Measurements from ENCODE around the gene CARD11.

Gene CARD11

GRCh38 chr7:3043544-3044371 lies at the start of gene CARD11:
CARD11 (minus strand) TSS chr7:3043867; CDS start chr7:2958506, 85,361 bp downstream.
- DNase-seq = peak; percentile 54

- peak; percentile 60 for DNase-seq
Measured at GRCh38 chr7:3092468-3092867, 48.8 kb upstream of the CARD11 start.

GRCh38 chr7:3091631-3092030 lies 48.0 kb upstream of the CARD11 start:
- DNase-seq = no peak

GRCh38 chr7:3089493-3089892 lies 45.8 kb upstream of the CARD11 start:
- no peak for DNase-seq

- DNase-seq = no peak
Measured at GRCh38 chr7:3087243-3087755, 43.6 kb upstream of the CARD11 start.

GRCh38 chr7:3083350-3083749 lies 39.7 kb upstream of the CARD11 start:
- no peak for DNase-seq

- no peak for DNase-seq
Measured at GRCh38 chr7:3082831-3083230, 39.2 kb upstream of the CARD11 start.

- no peak for DNase-seq
Measured at GRCh38 chr7:3082386-3082785, 38.7 kb upstream of the CARD11 start.

GRCh38 chr7:3080106-3080505 lies 36.4 kb upstream of the CARD11 start:
- no peak for DNase-seq

GRCh38 chr7:3078514-3078913 lies 34.8 kb upstream of the CARD11 start:
- no peak for DNase-seq

GRCh38 chr7:3076700-3077099 lies 33.0 kb upstream of the CARD11 start:
- no peak for DNase-seq

- no peak for DNase-seq
Measured at GRCh38 chr7:3076163-3076562, 32.5 kb upstream of the CARD11 start.

- no peak for DNase-seq
Measured at GRCh38 chr7:3075441-3075840, 31.8 kb upstream of the CARD11 start.

GRCh38 chr7:3074459-3074821 lies 30.8 kb upstream of the CARD11 start:
- DNase-seq = no peak

GRCh38 chr7:3073763-3074458 lies 30.2 kb upstream of the CARD11 start:
- DNase-seq = no peak

- DNase-seq = no peak
Measured at GRCh38 chr7:3070908-3071307, 27.2 kb upstream of the CARD11 start.

- DNase-seq = no peak
Measured at GRCh38 chr7:3069771-3070449, 26.2 kb upstream of the CARD11 start.

GRCh38 chr7:3068530-3068929 lies 24.9 kb upstream of the CARD11 start:
- DNase-seq = no peak

- DNase-seq = no peak
Measured at GRCh38 chr7:3067606-3068380, 24.1 kb upstream of the CARD11 start.

- no peak for DNase-seq
Measured at GRCh38 chr7:3067193-3067592, 23.5 kb upstream of the CARD11 start.

- DNase-seq = no peak
Measured at GRCh38 chr7:3066506-3066905, 22.8 kb upstream of the CARD11 start.

- DNase-seq = peak; percentile 60
Measured at GRCh38 chr7:3065724-3066143, 22.1 kb upstream of the CARD11 start.

GRCh38 chr7:3064067-3064466 lies 20.4 kb upstream of the CARD11 start:
- no peak for DNase-seq
